ENCODE results near the gene MTX3. TPM values are rescaled to one million over a fixed set of nuclear protein-coding genes. Genes with fewer than 3 reads are reported as not detected.

The MTX3 gene
- total RNA-seq, 1 experiment from 2014 or later, result 7.1 TPM

GRCh38 chr5:79932510-79933504, 58.3 kb downstream of the MTX3 start:
- Histone ChIP-seq H2AFZ (ENCODE audit: low read length) (no peak overlapping the region), H3K27me3 (ENCODE audit: low read length) (peaks cover 10% of the 10 kb centered on the region; the same call in 1 of the 2 replicates)
- BruUV-seq (replicated peaks), result no TSS peak

GRCh38 chr5:79931866-79932265, 59.2 kb downstream of the MTX3 start:
- Histone ChIP-seq H3K27me3 (ENCODE audit: low read length) (peaks cover 10% of the 10 kb centered on the region), H4K20me1 (ENCODE audit: low read length) (no peaks in the 10 kb centered on the region), H3K79me2 (ENCODE audit: low read length) (no peaks in the 10 kb centered on the region), H3K9me2 (replicated peaks; ENCODE audit: low read length) (no peaks in the 10 kb centered on the region), H3K9ac (ENCODE audit: low read length) (no peak overlapping the region), H3K4me1 (ENCODE audit: insufficient read depth, low read length) (no peaks in the 10 kb centered on the region), H3K4me3 (ENCODE audit: low read length) (no peak overlapping the region), H3K9me3 (ENCODE audit: low read length) (no peaks in the 10 kb centered on the region), H3K4me2 (ENCODE audit: low read length) (no peak overlapping the region), H3K27ac (ENCODE audit: low read length) (no peak overlapping the region), H3F3A (ENCODE audit: low read length, unreplicated experiment) (no peaks in the 10 kb centered on the region), H3K36me3 (ENCODE audit: low read depth, low read length) (no peaks in the 10 kb centered on the region), H2AFZ (ENCODE audit: low read length) (no peak overlapping the region)
- no TSS peak for BruUV-seq (replicated peaks)
- POLR2A ChIA-PET (ENCODE audit: unreplicated experiment), result no interaction called here
- no peak for ATAC-seq
- intact Hi-C loops (cut with micrococcal nuclease), result no loop called here
- DNase-seq, result no peak
- TF ChIP-seq EZH2 (IDR thresholded peaks at IDR 0.05; ENCODE audit: low read length, unreplicated experiment), result no peak
- TF ChIP-seq EZH2phosphoT487 (IDR thresholded peaks at IDR 0.05; ENCODE audit: borderline replicate concordance, low read length), result no peak
- TF ChIP-seq CTCF (conservative IDR thresholded peaks at IDR 0.05; ENCODE audit: low read depth, low read length), result no peak
- CTCF ChIA-PET, result no interaction called here

More at GRCh38 chr5:79932510-79933504, 58.3 kb downstream of the MTX3 start:
- Histone ChIP-seq H3F3A (ENCODE audit: low read length, unreplicated experiment) (no peaks in the 10 kb centered on the region), H3K4me1 (ENCODE audit: insufficient read depth, low read length) (no peaks in the 10 kb centered on the region), H4K20me1 (ENCODE audit: low read length) (no peaks in the 10 kb centered on the region), H3K9ac (ENCODE audit: low read length) (no peak overlapping the region), H3K4me3 (ENCODE audit: low read length) (no peak overlapping the region), H3K9me3 (ENCODE audit: low read length) (no peaks in the 10 kb centered on the region), H3K36me3 (ENCODE audit: low read depth, low read length) (no peaks in the 10 kb centered on the region), H3K9me2 (replicated peaks; ENCODE audit: low read length) (no peaks in the 10 kb centered on the region), H3K27ac (ENCODE audit: low read length) (no peak overlapping the region), H3K79me2 (ENCODE audit: low read length) (no peaks in the 10 kb centered on the region), H3K4me2 (ENCODE audit: low read length) (no peak overlapping the region)
- intact Hi-C loops (cut with micrococcal nuclease), result no loop called here
- DNase-seq (no peak), ATAC-seq (no peak)
- TF ChIP-seq EZH2 (IDR thresholded peaks at IDR 0.05; ENCODE audit: low read length, unreplicated experiment) (no peak), CTCF (conservative IDR thresholded peaks at IDR 0.05; ENCODE audit: low read depth, low read length) (no peak), EZH2phosphoT487 (IDR thresholded peaks at IDR 0.05; ENCODE audit: borderline replicate concordance, low read length) (no peak)
- CTCF ChIA-PET, result no interaction called here
- POLR2A ChIA-PET (ENCODE audit: unreplicated experiment), result no interaction called here

- no TSS peak for BruUV-seq (replicated peaks)
- no peaks in the 10 kb centered on the region for H3K4me1 ChIP-seq (ENCODE audit: insufficient read depth, low read length)
- no peaks in the 10 kb centered on the region for H3K9me3 ChIP-seq (ENCODE audit: low read length)
- CTCF ChIA-PET, result no interaction called here
- H3K9ac ChIP-seq (ENCODE audit: low read length), result no peak overlapping the region
- POLR2A ChIA-PET (ENCODE audit: unreplicated experiment), result no interaction called here
- TF ChIP-seq CTCF (conservative IDR thresholded peaks at IDR 0.05; ENCODE audit: low read depth, low read length) (no peak), EZH2 (IDR thresholded peaks at IDR 0.05; ENCODE audit: low read length, unreplicated experiment) (no peak), EZH2phosphoT487 (IDR thresholded peaks at IDR 0.05; ENCODE audit: borderline replicate concordance, low read length) (no peak)
- H3K36me3 ChIP-seq (ENCODE audit: low read depth, low read length), result no peaks in the 10 kb centered on the region
- no peaks in the 10 kb centered on the region for H4K20me1 ChIP-seq (ENCODE audit: low read length)
- ATAC-seq (no peak), DNase-seq (no peak)
- H3K9me2 ChIP-seq (replicated peaks; ENCODE audit: low read length), result no peaks in the 10 kb centered on the region
- intact Hi-C loops (cut with micrococcal nuclease), result no loop called here
- no peak overlapping the region for H3K27ac ChIP-seq (ENCODE audit: low read length)
- H3K79me2 ChIP-seq (ENCODE audit: low read length), result no peaks in the 10 kb centered on the region
- H3K27me3 ChIP-seq (ENCODE audit: low read length), result peaks cover 14% of the 10 kb centered on the region
- H3K4me3 ChIP-seq (ENCODE audit: low read length), result no peak overlapping the region
- H3K4me2 ChIP-seq (ENCODE audit: low read length), result no peak overlapping the region
- no peaks in the 10 kb centered on the region for H3F3A ChIP-seq (ENCODE audit: low read length, unreplicated experiment)
- H2AFZ ChIP-seq (ENCODE audit: low read length), result no peak overlapping the region
These were observed 59.7 kb downstream of the MTX3 start for GRCh38 chr5:79931409-79931808.

All from PC-3 (cell line).